ENCODE data around the gene PDZD2.

DNA sequence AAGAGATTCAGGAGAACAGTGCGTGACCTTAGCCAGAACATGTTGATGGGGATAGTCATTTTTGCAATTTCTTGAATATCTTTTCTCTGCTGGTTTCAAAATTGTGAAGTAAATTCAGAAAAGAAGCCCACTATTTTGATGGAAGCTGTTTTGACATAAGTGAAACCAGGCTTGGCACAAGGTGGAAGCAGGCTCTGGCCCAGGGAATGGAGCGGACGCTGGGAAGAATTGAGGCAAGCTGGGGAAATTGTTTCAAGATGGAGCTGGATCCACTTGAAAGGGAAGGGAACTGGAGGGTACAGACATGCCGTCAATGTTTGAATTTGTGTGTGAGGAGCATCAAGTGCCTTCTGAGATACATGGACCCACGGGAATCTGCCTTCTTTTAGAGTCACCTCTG, 328.0 kb downstream of the PDZD2 start:
- TF ChIP-seq CTCF (IDR thresholded peaks at IDR 0.05; ENCODE audit: low read length) (no peak), EZH2 (optimal IDR thresholded peaks at IDR 0.05; ENCODE audit: low read depth, low read length) (no peak), EZH2phosphoT487 (IDR thresholded peaks at IDR 0.05; ENCODE audit: low read length) (no peak)

All from MM.1S (cell line).